NCI-H69 (cell line): ENCODE measurements around the gene EFCAB3.
"Not testable (repeated sequence)": the region's sequence is repeated elsewhere in the genome, so short reads cannot be mapped to it uniquely, and the experiment has no call there.

ENCODE experiments used
- DNase-seq: peaks from one replicate; lab custom pipeline; 2025; lab: John Stamatoyannopoulos, UW

EFCAB3 gene

DNA sequence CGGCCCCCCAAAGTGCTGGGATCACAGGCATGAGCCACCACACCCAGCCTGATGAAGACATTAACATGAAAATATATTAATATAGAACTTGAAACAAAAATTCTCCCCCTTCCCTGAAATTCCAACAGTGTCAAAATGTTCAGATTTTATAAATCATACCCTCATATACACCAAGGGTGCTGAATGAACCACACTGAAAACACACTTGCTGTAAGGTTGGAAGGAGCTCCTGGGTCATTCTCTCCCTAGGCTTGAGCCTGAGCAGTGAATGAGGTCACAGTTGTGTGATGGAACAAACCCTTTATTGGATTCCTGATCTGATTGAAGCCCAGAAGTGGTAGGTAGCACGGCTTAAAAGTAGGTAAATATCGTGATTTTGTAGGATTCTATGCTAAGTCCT is at the start of gene EFCAB3:
EFCAB3 (plus strand) TSS at position 301 of the 400 bp plus-strand sequence. CDS start 2,427 bp downstream, outside the sequence.
- DNase-seq: no peak

DNA sequence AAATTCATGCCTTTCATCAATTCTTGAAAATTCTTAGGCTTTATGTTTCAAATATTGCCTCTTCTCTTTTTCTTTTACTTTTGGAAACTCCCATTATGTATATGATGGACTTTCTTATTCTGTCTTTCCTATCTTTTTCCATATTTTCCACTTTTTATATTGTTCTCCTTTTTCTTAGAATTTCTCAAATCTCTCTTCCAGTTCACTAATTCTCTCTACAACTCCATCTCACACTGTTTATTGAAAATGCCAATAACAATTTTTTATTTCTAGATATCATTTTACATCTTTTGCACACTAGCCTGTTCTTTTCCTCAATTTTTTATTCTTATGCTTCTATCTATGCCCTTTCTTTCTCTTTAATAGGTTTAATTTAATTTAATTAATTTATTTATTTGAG is 43.8 kb upstream of the EFCAB3 start:
- no peak for DNase-seq

DNA sequence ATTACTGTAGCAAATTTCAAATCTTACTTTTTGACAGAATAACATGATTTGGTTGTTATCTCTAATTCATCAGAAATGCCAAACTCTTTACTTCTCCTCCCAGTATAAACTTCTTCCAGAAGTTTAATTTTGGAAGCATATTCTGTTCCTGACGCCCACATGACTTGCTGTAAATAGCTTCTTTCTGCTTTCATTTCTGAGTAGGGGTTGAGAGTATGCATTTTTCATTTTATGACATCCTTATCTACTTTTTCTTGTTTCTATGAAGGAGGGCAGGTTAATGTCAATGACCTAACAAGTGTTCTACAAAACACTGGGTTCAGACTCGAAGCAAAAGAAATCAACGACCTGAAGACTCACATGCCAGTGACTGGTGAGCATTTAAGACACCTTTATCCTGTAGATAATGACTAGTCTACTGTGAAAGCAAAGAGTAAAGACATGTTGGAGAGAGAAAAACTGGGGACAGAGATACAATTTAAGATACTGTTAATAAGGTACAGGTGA is 36.5 kb upstream of the EFCAB3 start:
- no peak for DNase-seq

DNA sequence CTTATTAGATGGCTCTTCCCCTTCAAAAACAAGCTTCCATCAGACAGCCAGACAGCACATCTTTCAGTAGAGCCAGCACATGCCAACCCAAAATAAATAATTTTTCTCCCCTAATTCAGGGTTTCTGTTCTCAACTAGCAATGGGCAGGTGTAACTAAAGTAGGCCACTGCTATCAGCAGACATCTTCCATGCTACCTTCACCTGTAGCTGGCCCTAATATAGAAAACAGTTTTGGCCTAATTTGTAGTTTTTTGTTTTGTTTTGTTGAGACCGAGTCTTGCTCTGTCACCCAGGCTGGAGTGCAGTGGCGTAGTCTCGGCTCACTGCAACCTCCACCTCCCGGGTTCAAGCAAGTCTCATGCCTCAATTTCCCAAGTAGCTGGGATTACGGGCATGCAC is 29.2 kb upstream of the EFCAB3 start:
- no peak for DNase-seq

DNA sequence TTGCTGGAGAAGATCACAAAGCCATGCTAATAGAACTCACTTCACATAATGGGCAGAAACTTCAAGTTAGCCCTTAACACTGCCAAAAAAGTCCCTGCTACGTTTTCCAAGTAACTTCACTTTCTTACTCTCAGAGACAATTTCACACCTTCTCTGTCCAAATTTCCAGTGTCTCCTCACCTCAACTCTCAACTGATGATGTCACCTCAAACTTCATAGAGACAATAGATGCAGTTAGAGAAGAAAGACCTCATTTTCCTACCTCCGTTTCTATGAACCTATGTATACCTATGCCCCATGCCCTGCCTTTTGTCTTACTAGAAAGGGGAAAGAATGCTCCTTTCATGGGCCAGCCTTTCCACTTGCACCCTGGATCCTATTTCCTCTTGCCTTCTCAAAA is 14.2 kb upstream of the EFCAB3 start:
- no peak for DNase-seq

DNA sequence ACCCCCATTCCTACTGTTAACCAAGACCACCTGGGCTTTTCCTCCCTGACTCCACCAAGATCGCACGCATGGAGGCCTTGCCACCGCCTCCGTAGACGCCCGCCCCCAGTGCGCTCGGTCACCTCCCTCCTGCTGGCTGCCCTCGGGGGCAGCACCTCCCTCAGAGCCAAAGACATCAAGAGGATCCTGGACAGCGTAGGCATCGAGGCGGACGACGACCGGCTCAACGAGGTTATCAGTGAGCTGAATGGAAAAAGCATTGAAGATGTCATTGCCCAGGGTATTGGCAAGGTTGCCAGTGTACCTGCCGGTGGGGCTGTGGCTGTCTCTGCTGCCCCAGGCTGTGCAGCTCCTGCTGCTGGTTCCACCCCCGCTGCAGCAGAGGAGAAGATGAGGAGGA is 1.2 kb downstream of the EFCAB3 start:
- no peak for DNase-seq

DNA sequence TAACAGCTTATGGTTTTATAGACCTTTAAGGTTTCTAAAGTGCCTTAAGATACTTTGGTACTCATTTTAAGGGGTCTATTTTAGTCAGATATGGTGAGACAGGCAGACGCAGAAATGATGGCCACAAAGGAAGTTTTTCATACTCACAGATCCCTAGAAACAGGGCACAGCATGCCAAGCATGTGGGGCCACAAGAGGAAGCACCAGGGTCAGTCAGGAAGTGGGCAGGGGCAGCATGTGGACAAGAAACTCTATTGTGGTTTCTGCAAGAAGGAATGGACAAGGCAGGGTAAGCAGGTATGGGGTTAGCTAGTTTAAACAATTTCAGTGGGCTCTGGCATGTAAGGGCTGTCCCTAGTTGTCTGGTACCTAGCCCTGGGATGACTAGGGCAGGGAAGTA is 8.5 kb downstream of the EFCAB3 start:
- no peak for DNase-seq

DNA sequence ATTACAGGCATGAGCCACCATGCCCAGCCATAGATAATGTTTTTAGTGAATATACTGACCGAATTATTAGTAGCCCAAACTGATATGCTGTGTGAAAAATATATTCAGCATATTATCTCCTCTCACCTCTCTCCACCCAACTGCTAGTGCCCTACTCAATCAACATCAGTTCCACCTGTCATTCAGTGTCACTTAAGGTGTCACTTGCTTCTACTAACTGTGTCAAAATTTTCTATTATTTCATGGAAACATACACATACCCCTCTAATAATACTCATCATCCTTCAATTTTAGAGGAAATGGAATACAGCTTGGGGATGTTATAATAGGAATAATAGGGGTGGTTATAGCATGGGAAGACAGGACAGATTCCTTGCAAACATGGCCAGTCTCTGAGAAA is 12.6 kb downstream of the EFCAB3 start:
- DNase-seq: no peak

DNA sequence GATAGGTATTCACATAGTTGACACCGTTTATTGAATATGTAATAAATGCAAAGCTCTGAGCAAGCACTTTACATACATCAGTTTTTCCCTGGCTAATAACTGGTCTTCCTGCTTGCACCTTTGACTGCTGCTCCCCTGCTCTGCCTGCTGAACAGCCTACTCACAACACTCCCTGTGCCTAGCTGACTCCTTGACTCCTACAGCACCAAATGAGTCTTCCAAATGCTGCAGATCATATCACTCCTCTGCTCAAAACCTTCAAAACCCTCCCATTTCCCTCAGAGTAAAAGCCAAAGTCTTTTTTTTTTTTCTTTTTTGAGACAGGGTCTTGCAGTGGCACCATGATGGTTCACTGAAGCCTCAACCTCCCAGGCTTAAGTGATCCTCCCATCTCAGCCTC is 18.5 kb downstream of the EFCAB3 start:
- no peak for DNase-seq

DNA sequence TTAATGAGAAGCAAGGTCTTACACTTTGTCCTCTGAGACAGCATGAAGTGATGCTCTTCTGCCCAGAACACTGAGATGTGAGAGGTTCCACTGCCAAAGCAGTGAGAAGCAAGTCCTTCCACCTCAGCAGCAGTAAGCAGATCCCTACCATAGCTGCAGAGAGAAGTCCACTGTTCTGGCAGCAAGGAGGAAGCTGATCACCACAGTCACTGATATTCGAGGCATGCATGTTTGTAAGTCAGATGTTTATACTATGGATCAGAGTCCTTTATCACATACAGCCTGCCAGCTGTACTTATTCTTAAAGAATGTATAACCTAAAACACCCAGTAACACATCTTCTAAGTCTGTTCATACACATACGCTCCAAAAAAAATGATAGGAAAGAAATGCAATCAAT is 25.1 kb downstream of the EFCAB3 start:
- no peak for DNase-seq

DNA sequence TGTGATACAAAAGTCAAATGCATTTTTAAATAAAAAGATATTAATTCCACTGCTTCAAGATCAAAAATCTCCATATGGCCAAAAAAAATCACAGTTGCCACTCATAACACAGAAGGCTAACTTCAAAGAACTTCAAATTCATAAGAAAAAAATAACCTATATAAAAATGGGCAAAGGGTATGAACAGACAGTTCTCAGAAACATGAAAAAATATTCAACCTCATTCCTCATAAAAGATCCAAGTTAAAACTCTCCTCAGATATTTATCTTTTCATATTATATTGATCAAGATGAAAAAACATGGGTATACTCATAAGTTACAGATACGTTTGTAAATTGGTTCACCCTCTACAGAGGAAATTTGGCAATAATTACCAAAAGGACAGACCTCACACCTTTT is 32.7 kb downstream of the EFCAB3 start:
- DNase-seq: not testable (repeated sequence)

DNA sequence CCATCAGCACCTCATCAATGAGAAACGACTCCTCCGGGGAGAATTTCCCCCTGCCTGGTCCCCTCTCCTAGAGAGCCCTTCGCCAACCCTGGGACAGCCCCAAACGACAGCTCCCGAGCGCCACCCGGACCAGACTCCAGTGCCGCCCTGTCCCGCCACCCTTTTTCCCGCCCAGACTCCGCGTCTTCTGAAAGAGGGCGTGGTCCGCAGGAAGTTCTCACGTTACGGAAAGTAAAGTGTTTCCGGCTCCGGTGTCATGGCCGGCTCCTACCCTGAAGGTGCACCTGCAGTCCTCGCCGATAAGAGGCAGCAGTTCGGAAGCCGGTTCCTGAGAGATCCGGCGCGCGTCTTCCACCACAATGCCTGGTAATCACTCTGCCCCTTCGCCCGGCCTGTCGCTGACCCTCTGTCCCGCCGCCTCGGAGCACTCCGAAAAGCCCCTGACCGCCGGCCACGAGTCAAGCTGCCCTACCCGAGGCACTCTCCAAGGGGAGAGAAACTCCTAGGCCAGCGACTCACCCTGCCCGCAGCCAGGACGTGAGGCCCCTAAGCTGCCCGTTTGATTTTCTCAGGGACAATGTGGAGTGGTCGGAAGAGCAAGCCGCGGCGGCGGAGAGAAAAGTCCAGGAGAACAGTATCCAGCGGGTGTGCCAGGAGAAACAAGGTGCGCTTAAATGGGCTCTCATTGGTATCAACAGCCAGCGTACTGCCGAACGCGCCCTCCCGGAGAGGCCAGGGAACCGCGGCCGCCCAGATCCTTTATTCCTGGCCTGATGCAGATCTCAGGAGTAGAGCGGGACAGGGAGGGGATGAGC is 43.5 kb downstream of the EFCAB3 start, which contains the start of gene METTL2A:
METTL2A (plus strand) TSS at position 251 of the 815 bp plus-strand sequence; CDS start at position 257, 6 bp downstream.
- DNase-seq: peak; percentile 97

DNA sequence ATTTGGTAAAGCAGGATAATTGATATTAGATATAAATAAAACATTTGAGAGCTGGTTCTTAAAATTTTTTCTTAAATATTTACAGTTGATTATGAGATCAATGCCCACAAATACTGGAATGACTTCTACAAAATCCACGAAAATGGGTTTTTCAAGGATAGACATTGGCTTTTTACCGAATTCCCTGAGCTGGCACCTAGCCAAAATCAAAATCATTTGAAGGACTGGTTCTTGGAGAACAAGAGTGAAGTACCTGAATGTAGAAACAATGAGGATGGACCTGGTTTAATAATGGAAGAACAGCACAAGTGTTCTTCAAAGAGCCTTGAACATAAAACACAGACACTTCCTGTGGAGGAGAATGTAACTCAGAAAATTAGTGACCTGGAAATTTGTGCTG is 45.9 kb downstream of the EFCAB3 start:
- not testable (repeated sequence) for DNase-seq

DNA sequence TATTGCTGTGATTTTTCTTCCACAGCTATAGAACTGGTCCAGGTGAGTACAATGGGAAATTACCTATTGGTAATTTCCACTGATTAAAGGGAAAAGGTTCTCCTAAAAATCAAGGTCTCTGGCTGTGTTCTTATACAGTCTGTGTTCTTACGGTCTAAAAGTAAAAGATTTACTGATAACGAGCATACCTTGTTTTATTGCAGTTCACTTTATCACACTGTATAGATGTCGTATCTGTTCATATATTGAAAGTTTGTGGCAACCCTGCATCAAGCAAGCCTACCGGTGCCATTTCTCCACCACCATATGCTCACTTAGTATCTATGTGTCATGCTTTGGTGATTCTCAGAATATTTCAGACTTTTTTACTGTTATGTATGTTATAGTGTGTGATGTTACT is 54.9 kb downstream of the EFCAB3 start:
- not testable (repeated sequence) for DNase-seq

DNA sequence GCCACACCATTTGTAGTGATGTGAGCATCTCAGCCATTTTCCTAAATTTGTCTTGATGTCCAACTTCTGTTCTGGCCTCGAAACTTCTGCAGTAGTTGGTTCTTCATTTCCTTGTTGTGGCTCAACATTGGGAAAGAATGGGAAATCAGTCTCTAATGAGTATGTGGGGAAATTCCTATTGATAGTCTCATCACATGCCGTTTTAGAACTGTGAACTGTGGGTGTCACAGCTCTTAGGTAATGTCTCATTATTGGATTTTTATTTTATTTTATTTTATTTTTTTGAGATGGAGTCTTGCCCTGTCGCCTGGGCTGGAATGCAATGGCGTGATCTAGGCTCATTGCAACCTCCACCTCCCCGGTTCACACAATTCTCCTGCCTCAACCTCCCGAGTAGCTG is 60.8 kb downstream of the EFCAB3 start:
- not testable (repeated sequence) for DNase-seq

DNA sequence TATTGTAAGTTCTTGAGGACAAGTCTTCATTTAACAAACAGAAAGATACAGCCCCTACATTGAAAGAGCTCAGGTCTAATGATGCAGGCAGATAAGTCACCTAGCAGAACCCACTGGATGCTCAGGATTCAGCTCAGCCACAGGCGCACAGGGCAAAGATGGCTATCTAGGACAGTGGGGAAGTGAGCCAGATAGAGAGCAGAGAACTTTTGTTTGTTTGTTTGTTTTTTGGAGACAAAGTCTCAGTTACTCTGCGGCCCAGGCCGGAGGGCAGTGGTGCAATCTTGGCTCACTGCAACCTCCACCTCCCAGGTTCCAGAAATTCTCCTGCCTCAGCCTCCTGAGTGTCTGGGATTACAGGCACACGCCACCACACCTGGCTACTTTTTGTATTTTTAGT is 63.7 kb downstream of the EFCAB3 start:
- no peak for DNase-seq

DNA sequence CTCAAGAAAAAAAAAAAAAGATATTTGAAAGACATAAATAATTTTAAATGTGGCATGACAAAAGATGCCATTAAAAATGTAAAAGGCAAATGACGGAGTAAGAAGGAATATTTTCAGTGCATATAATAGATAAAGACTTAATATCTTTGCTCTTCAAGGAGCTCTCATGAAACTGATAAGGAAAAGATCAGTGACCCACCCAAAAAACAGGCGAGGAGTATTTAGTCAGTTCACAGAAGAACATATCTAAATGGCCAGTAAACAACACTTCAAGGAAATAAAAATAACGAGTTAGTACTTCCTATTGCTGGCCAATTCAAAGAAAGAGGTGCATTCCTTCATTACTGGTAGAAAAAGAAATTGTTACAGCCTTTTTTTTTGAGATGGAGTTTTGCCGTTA is 65.4 kb downstream of the EFCAB3 start:
- DNase-seq: not testable (repeated sequence)

DNA sequence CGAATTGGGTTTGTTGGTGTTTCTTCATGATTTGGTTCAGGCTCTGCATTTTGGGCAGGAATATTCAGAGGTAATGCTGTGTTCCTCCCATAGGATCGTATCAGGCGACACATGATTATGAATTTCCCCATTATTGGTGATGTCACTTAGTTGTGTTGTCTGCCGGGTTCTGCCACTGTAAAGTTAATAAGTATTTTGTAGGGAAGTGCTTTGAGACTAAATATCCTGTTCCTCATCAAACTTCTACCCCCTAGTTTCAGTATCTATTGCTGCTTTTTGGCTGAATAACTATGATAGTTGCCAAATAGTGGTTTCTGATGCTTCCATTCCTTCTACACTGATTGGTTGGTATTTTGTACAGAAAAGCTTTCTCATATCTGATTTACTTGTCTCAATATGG is 71.8 kb downstream of the EFCAB3 start:
- DNase-seq: not testable (repeated sequence)

DNA sequence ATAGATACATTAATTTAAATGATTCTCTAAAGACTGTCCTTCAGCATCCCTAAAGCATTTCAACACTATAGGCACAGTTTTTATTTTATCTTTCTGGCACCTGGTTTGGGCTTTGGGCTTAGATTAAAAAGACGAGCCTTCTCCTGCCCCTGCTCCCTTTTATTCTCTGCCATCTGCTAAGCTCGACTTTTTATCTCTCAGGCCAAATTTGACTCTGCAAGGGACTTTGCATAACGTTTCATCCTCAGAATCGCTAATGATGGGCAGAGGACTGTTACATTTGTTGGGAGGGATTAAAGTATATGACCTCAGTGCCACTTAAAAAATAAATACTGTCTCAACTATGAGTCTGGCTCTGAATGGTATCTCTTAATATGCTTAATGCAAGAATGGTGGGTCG is 72.7 kb downstream of the EFCAB3 start:
- not testable (repeated sequence) for DNase-seq

DNA sequence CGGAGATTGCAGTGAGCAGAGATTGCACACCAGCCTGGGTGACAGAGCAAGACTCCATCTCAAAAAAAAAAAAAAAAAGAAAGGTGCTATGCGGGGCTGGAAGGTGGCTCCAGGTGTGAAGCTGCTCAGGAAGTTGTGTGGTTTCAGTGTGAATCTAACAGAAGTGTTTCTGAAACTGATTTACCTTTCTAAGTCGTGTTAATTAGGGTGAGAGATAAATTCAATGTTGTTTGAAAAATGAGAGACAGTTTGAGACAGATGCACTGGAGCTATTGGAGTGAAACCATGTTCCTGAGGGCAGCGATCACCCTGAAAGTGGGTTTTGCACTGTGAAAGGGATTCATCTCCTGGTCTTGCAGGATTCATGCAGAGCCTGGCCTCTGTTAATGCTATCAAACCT is 73.3 kb downstream of the EFCAB3 start:
- not testable (repeated sequence) for DNase-seq

DNA sequence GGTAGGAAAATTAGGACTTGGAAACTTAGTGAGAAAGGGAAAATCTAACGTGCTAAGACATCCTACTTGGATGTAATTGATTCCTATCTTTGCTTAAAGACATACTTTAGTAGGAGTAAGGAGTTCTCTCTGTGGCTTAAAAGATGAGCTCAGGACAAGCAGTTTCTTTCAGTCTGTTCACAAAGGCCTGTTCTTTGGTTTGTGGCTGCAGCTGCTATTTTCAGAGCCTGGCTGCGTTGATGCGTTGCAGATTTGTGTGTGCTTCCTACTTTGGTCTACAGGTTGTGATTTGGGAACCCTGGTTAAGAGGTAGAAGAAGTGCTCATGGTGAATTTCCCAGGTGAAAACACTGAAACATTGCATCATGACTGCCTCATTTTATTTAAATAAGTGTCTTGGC is 73.8 kb downstream of the EFCAB3 start:
- not testable (repeated sequence) for DNase-seq

DNA sequence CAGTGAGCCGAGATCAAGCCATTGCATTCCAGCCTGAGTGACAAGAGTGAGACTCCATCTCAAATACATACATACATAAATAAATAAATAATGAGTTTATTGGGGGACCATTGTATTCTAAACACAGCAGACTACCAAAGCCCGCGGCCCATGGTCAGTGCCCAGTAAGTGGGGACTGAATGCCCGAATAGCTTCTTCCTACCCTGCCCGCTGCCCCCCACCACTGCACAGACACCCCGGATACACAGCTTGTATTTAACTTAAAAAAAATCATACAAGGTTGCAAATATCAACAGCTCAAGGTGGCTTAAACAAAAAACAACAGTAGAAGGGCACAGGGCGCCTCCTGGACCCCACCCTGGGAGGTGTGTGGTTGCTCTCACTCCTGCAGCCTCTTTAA is 75.7 kb downstream of the EFCAB3 start:
- no peak for DNase-seq

DNA sequence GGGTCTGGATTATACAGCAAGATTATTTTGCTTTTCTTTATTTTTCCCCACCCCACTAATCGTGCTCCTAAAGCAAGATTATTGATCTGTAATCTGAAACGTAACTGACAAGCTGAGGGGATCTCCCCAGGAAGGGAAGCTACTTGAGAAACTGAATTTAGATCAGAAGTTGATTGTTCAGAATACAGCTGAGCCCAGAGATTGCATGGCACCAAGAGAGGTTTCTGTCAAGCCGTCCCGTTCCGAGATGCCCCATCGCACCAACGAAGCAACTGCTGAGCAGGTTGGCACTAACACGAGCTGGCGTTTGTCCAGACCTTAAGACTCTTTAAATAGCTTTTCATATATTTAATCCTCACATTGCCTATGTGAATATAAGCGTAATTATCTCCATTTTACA is 78.1 kb downstream of the EFCAB3 start:
- not testable (repeated sequence) for DNase-seq

DNA sequence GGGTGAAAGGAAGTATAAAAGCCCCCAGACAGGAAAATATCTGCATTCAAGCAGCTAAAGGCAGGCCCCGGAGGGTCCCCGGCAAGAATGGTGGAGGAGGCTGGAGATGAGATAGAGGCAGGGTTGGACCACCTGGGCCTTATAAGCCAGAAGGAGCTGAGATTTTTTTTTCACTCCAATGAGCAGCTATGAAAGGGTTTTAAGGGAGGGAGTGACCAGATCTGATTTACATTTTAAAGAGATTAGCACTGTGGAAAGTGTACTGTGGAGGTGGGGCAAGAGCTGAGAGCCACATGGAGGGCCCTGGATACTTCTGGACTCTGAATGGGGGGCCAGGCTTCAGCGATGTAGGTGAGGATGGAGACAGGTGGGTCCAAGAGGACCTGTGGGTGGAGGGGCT is 84.1 kb downstream of the EFCAB3 start:
- not testable (repeated sequence) for DNase-seq
